ENCODE data around the gene NOX5. TPM values are rescaled to one million over a fixed set of nuclear protein-coding genes. Genes with fewer than 3 reads are reported as not detected.

The NOX5 gene
- total RNA-seq, 2 donors from 2014 or later, result 0.18 TPM; not detected in 1

Other genes with a start within 250 kb of the NOX5 start
- gene ANP32A, start 193.8 kb upstream of the NOX5 start, total RNA-seq, result 100 to 1,000 TPM; 106 to 118 TPM
- gene SPESP1, start 84.2 kb upstream of the NOX5 start, total RNA-seq, result 1 to 10 TPM; 1.5 to 9.2 TPM
- gene GLCE, start 145.9 kb downstream of the NOX5 start, total RNA-seq, result 10 to 100 TPM in 1 of 2 donors, 1 to 10 TPM in 1; 9.2 to 11.1 TPM

All from left cardiac atrium (tissue), 2 donors.